ENCODE results near the gene KRT85.
"Not testable (repeated sequence)": the region's sequence is repeated elsewhere in the genome, so short reads cannot be mapped to it uniquely, and the experiment has no call there.

Gene KRT85

DNA sequence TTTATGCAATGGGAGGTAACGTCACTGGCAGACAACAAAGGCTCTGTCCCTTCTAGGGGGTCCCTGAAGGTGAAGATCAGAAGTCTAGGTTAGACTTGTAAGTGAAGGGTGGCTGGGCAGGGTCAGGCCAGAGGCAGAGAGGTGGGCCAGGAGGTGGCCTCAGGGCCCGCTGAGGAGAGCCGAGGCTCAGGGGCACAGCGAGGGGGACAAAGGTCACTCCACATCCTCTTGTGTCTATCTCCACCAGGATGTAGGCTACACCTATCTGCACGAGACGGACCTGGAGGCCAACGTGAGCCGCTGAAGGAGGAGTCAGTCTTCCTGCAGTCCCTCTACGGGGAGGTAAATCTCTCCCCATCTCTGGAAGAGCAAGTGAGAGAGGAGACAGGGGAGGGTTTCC, 20.3 kb downstream of the KRT85 start:
- no peak for DNase-seq

DNA sequence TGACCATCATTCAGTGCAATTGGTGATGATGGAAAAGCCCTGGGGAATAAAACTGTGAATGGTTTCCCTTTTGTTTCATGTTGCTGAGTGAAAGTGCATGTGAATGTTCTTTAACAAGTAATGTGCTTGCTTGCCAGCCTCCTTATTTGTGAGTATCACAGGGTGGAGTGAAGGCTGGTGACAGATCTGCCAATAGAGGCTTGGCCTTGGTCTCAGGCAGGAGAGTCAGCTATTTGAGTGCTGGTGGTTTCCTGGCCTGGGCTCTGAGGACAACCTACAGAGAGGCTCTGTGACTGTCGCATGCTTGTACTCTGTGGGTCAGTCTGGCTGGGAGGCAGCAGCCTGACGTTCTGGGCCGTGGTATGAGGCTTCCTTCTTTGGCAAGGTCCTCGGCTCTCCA, 20.7 kb downstream of the KRT85 start:
- DNase-seq = no peak

DNA sequence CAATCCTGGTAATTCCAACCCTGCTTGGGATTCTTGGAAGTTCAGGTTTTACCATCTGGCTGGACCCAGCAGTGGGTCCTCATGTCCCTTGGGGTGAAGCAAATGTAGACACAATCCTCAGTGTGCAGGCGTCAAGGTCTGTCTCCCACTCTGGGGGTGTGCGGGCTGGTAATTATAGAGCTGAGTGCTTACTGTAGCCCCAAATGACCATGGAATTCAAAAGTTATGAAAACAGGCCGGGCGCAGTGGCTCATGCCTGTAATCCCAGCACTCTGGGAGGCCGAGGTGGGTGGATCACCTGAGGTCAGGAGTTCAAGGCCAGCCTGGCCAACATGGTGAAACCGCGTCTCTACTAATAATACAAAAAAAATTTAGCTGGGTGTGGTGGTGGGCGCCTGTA, 22.2 kb downstream of the KRT85 start:
- not testable (repeated sequence) for DNase-seq

DNA sequence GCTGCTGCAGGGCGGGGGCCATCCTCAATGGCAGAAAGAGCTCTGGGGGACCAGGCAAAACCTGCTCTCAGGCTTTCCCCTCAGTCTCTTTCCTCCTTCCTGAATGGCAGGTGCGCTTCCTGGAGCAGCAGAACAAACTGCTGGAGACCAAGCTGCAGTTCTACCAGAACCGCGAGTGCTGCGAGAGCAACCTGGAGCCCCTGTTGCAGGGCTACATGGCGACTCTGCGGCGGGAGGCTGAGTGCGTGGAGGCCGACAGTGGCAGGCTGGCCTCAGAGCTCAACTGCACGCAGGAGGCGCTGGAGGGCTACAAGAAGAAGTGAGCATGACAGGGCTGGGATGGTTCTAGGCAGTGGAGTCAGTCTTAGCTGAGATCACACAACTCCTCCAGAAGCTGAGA, 23.2 kb downstream of the KRT85 start:
- no peak for DNase-seq

DNA sequence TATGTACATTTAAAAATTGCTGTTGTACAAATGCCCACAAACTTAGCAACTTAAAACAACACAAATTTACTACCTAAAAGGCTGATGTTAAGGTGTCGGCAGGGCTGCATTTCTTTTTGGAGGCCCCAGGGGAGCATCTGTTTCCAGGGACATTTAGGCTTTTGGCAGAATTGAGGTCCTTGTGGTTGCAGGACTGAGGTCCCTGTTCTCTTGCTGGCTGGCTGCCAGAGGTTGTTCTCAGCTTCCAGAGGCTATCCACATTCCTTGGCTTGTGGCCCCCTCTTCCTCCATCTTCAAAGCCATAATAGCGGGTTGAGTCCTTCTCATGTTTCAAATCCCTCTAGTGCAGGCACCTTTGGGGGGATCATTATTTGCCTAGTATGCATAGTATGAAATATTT, 23.7 kb downstream of the KRT85 start:
- DNase-seq = no peak

DNA sequence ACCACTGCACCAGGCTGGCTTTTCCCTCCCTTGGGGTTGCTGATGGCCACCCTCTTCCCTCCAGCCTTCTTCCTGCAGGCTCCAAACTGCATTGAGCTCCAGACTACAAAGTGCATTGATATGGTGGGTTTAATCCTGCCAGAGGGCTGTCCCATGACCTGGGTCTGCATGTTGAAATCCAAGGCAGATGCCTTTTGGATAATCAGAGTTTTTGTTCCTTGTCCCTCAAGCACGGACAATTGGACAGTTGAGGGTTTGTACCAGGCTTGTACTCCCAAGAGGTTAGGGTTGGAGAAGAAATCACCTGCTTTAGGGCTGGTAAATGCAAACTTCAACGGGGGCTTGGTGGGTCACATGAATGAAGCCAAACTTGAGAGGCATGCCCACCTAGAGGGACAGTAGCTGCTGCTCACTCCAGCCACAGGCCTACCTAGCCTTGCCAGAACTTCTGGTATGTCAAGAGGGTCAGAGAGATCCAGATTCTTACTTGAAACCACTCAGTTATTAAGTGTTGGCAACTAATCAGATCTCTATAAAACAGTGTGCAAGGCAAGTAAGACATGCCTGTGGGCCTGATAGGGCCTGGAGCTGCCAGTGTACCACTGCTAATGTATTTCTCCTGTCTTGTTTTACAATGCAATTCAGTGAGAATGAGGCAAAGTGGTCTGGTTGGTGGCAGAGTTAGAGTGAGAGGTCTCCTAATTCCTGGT, 24.3 kb downstream of the KRT85 start:
- DNase-seq = no peak

DNA sequence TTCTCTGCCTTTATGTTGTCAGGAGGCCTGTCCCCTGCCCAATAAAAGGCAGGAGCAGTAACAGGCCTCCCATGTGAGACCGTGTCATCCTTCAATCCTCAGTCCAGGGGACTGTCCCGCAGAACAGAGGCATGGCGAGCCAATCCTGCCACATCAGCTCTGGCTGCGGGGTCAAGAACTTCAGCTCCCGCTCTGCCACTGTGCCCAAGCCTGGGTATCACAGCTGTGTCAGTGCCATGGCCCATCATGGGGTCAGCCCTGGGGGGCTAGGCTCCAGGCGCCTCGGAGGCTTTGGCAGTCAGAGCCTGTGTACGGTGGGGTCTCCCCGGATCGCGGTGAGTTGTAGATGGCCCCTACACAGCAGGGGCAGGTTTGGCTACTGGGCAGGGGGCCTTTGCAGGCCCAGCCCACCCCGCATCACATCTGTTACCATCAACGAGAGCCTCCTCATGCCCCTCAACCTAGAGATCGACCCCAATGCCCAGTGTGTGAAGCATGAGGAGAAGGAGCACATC, 26.2 kb downstream of the KRT85 start:
- no peak for DNase-seq

DNA sequence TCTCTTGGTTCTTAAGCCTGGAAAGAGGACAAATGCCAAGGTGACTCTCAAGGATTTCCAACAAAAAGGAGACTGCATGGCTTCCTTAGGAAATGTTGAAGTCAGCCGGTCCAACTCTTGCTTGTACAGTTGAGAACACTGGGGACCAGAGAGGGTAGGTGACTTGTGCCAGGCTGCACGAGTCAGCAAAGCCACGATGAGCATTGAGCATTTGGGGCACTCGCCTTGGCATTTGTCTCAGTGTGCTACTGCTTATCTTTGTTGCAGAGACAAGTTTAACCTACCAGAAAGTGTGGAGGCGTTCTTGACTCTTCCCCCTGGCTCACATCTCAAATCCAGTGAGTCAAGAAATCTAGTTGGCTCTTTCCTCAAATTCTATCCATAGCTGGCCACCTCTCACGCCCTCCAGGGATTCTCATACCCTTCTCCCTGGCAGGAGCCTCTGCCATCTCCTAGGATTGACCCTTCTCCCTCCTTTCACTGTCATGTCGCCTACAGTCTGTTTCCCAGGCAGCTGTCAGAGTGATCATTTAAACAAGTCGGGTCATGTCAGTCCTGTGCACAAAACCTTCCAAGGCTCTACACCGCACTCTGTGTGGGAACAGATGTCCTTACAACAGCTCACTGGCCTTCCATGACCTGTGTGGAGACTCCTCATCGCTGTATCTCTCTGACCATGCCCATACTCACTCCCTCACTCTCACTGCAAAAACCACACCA, 28.9 kb downstream of the KRT85 start:
- peak; percentile 11 for DNase-seq

DNA sequence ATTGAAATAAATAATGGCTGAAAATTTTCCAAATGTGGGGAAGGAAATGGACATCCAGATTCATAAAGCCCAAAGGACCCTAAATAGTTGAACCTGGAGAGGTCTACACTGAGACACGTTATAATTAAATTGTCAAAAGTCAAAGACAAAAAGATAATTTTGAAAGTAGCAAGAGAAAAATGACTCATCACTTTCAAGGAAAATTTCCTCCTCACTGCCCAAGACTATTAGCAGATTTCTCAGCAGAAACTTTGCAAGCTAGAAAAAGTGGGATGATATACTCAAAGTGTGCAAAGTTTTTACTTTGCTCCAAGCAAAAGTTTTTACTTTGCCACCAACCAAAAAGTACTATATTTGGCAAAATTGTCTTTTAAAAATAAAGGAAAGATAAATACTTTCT, 30.2 kb downstream of the KRT85 start:
- DNase-seq = no peak

DNA sequence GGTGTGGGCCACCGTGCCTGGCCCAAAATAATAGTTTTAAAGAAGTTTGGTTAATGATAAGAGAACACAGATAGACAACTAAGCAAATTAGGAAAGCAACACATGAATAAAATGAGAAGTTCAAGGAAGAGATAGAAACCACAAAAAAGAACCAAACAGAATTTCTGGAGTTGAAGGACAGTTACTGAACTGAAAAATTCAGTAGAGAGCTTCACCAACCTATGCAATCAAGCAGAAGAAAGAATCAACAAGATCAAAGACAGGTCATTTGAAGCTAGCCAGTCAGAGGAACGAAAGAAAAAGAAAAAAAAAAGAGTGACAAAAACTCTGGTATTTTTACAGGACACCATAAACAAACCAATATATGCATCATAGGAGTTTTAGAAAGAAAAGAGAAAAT, 30.6 kb downstream of the KRT85 start:
- no peak for DNase-seq

DNA sequence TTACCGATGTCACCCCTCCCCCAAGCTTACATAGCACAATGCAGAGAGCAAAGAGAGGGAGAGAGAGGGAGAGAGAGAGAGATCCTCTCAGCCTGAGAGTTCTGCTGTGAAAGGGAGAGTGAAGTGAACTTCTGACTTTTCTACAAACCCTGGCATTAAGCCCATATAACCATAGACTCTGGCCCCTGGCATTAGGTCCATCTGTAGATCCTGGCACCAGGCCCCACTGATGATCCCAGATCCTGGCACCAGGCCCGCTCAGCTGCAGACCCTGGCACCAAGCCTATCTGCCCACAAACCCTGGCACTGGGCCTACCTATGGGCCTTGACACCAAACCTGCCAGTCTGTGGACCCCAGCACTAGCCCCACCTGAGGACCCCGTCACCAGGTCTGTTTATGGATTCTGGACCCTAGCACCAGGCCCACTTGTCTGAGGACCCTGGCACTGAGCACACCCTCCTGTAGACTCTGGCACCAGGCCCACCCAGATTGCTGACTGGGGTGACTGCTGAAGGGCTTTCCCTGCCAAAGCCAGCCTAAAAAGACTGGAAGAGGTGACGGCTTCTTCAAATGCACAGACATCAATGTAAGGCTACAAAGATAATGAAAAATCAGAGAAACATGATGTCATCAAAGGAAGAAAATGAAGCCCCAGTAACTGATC, 31.6 kb downstream of the KRT85 start:
- no peak for DNase-seq

DNA sequence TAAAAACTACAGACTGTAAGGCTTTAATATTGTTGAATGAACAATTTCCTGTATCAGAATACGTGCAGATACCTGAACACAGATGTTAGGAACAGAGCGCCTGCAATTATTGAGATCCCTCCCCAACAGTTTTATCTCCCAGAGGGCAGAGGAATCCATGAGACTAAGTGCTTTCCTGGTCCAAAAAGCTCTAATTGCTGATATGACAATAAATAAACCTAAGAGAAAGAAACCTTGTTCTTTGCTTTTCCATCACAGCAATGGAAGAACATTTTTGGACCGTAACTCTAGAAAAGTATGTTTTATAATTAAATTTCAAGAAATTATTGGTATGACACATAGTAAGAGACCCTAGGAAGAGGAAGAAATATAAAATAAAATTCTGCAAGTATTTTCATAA, 33.1 kb downstream of the KRT85 start:
- no peak for DNase-seq

DNA sequence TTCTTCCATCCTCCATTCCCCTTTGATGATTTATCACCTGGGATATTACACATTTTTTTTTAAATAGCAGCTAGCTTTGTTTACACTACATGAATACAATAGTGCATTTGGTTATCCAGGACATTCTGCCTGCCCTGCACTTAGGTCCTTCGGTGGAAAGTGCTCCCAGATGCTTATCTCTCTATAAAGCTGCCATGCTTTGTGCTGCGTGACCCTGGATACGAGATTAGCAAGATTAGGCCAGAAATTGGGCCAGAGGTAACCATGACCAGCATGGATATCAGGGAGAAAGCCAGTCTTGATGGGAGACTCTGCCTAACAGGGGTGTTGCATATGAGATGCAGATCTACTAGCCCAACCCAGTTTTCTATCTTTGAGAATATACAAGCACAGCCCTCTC, 34.0 kb downstream of the KRT85 start:
- peak; percentile 71 for DNase-seq

DNA sequence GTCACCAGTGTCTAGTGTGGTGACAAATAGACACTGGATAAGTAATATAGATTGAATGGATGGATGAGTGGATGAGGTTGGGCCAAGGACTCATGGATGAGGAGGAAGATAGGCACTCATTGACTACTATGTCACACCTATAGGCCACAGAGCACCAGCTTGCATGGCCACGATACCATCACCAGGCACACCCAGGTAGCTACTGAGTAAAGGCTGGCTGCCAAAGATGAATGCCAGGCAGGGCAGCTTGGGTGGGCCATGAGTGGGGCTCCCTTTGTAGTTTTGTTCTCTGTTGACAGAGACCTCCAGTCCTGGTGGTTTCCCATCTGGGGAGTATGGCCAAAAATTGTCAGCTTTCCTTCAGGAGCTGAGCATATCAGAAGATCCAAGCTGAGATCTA, 34.9 kb downstream of the KRT85 start:
- no peak for DNase-seq

DNA sequence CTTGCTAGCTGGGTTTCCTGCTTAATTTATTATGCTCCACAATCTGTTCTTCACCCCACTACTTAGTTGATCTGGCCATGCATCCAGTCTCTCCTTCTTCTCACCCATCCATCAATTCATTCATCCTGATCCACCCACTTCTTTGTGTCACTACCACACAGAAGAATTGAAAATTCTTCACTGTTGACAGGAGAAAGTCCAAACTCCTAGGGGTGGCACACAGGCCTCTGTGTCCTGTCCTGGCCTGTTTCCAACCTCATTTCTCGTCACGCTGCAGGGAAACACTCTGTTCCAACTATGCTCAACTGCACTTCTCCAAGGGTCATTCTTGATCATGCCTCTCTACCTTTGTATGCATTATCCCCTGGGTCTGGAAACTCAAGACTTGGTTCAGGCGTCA, 35.4 kb downstream of the KRT85 start:
- no peak for DNase-seq

DNA sequence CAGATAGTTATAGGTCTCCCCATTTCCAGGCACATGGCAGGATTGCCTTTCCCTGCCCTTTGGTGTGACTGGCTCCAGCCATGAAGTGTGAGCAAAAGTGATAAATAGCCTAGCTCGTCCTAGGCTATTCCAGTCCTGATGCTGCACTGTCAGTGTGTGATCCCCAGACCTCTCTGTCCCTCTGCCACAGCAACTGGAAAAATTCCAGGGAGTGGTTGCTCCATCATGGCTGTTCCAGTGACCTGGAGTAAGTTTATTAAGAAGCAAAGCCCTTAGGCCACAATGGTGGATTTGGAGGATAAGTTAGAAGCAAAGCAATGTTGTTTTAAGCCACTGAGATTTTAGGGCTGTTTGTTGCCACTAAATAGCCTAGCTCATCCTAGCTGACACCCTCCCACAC, 36.2 kb downstream of the KRT85 start:
- DNase-seq = no peak

DNA sequence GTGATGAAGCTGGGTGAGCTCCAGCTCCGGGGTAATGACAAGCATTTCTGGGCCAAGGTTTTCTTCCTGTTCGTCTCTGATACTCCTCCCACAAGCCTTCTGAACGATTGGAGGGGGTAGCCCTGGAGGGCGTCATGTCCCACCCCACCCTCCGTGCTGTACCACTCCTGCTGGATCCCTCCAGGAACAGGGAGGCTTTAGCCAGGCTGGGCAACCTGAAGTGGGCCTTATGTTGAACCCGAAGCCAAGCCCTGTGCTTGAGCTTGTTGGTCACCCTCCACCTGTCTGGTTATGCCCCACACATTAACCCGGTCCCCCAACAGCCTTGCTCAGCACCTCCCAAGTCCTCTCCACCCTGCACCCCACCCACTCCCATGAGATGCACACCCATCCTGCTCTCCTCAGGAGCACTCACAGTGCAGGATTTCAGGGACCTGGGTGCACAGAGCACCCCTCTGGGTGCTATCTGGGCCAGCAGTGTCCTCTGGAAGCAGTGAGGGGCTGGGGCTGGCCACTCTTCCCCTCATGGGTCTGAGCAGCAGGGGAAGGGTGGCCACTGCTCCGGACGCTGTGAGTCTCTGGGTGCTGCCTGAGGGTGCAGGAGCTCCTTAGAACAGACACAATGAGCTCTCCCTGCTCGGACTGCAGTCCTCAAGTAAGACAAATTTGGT, 39.3 kb downstream of the KRT85 start:
- DNase-seq = no peak

DNA sequence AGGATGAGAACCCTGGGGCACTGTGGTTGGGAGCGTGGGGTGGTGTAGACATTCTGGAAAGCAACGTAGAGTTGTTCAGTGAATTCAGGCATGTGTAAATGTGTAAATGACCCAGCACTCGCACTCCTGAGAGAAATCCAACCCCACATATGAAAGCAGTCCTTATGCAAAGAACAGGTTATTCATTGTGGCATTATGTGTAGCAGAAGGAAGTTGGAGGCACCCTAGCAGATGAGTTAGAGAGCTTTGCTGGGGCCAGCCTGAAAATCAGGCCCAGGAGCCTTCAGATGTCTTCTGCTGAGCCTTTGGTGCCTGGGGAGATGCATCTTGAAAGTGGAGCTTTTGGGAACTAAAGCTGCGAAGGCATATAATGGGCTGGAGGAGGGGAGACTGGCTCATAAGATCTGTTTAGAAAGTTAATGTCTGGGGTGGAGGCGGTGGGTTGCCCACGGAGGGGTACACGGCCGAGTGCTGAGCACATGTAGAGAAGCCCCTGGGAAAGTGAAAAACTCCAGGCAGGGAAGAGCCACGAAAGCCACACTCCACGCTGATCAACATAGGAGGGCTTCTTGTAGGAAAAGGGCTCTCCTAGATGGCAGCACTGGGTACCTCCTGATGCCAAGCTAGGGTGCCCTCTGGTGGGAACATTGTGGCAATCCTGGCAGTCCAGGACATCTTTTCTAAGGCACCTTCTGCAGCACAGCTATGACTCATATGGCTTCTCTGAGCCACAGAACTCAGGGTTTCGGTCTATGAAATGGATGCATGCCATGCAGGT, 40.0 kb downstream of the KRT85 start:
- DNase-seq = peak; percentile 89

DNA sequence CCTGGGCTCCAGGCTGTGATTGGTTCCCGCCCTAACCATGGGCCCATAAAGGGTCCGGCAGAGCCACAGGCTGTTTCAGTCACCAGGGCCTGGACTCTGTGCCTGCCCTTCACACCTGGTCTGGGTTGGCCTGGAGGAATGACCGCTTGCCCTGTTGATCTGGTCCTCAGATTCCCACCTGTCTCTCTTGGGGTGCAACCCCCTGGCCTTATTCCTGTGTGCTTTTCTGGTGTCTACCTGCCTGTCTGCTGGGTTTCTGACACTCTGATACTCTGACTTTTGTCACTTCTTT, 43.2 kb downstream of the KRT85 start:
- DNase-seq = no peak

DNA sequence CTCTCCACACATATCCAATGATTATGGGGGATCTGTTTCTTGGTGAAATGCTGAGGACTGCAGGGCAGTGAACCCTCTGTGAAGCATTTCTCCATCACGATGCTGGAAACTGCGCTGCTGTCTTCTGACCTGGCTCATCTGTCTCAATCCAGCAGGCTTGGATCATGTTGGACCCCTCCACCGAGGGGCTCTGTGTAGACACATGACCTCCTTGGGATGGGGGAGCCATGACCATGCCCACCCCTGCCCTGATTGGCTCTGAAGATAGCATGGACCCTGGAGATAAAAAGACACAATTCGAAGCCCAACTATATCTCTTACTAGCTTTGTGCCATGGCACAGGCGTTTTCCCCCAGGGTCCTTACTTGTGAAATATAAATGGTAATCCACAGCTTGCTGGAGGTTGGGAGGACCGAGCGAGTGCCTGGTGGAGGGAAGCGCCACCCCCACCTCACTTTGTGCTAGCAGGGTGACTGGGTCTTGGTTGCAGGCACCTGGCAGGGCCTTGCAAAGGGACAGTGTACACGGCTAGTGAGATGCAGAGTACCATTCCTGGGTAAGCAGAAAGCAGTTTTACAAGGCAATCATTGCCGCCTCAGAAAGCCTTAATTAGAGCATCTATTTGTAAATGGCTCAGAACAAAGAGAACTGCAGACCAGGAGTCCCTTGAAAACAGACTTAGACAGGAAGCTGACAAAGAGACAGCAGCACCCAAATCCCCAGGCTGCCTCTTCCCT, 43.7 kb downstream of the KRT85 start:
- DNase-seq = peak; percentile 78

DNA sequence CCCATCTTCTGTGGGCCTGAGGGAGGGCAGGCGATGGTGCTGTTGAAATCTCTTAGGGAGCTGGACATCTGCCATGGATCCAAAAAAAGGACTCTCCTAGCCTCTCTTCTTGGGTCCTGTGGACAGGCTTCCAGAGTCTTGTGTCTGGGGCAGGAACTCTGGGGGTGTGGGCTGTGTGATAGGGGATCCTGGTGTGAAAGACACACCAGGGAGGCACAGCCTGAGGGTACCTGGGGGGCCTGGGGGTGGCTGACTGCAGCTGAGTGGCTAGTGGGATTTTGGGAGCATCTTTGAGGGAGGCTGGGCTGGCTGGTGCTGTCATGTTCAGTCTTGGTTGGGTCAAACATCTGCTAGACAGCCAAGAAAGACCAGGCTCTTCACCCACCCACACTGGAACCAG, 44.3 kb downstream of the KRT85 start:
- no peak for DNase-seq

DNA sequence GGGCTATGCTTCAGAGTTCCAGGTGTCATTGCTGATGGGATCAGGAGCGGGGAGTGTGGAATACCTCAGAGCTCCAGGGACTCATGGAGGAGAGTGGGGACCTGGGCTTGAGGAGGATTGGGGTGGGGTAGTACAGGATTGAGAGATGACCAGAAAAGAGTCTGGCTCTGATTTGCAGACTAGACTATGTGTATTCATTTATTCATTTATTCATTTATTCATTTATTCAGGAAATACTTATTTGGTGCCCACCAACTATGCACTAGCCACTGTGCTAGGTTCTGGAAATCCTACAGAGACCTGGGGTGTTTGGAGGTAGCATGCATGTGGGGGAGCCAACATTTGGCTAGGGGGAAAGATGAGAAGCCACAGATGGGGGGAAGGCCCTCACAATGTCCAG, 45.2 kb downstream of the KRT85 start:
- no peak for DNase-seq
